Common myeloid progenitor, CD34-positive (primary cell): ENCODE data around the gene PTPRN2.
A peak's percentile ranks its signal among the peaks of the same experiment; 100 is the strongest.

ENCODE experiments used
- CTCF ChIA-PET: fragments of 350-600 bp; sonication (Branson Sonifier 250); formaldehyde crosslinking; loops from one replicate; lab custom pipeline; 2021; ENCODE audit warnings: antibody characterized with exemption; lab: Charles Lee
- POLR2A ChIA-PET: fragments of 350-600 bp; sonication (Branson Sonifier 250); formaldehyde crosslinking; loops from one replicate; lab custom pipeline; 2021; ENCODE audit warnings: antibody characterized with exemption; lab: Charles Lee
- DNase-seq, 3 donors: peaks; one replicate each; pipeline versions ENCODE4 v3.0.0 to v3.0.0-alpha.2; 2013
- H3K27ac ChIP-seq, 2 experiments: 1 replicate in 1 of 2; 2 replicates in 1 of 2; pipeline ENCODE4 v1.7.0; 2013; ENCODE audit warnings: inconsistent platforms in 2 of 2, low read length in 2 of 2, mild to moderate bottlenecking in 2 of 2, low read depth in 1 of 2, moderate library complexity in 1 of 2; ENCODE audit not compliant: severe bottlenecking in 2 of 2, insufficient read depth in 1 of 2, poor library complexity in 1 of 2
- H3K27me3 ChIP-seq, 5 experiments: replicated peaks in 2 of 5; 1 replicate in 3 of 5; 2 replicates in 2 of 5; pipeline versions ENCODE4 v1.6.1 to v1.7.0; 2013; ENCODE audit warnings: low read length in 4 of 5, mild to moderate bottlenecking in 2 of 5, moderate library complexity in 2 of 5, inconsistent platforms in 1 of 5; ENCODE audit not compliant: insufficient read depth in 5 of 5, control insufficient read depth in 4 of 5
- H3K36me3 ChIP-seq, 4 experiments: 1 replicate in 2 of 4; 2 replicates in 2 of 4; pipeline versions ENCODE4 v1.6.1 to v1.7.0; 2013; ENCODE audit warnings: low read length in 3 of 4, control low read depth in 1 of 4, mild to moderate bottlenecking in 1 of 4; ENCODE audit not compliant: control insufficient read depth in 4 of 4, insufficient read depth in 4 of 4
- H3K4me1 ChIP-seq, 4 experiments: 1 replicate in 3 of 4; 2 replicates in 1 of 4; pipeline versions ENCODE4 v1.6.1 to v1.7.1; 2013; ENCODE audit warnings: low read length in 3 of 4, mild to moderate bottlenecking in 3 of 4, control low read depth in 1 of 4, inconsistent platforms in 1 of 4, moderate library complexity in 1 of 4; ENCODE audit not compliant: control insufficient read depth in 4 of 4, insufficient read depth in 4 of 4; ENCODE audit errors: control extremely low read depth in 1 of 4
- H3K4me3 ChIP-seq, 7 experiments: 1 replicate in 4 of 7; 2 replicates in 3 of 7; pipeline versions ENCODE4 v1.5.1 to v1.7.0; 2013; ENCODE audit warnings: mild to moderate bottlenecking in 7 of 7, low read length in 6 of 7, moderate library complexity in 6 of 7, inconsistent platforms in 2 of 7, low read depth in 2 of 7, control low read depth in 1 of 7; ENCODE audit not compliant: insufficient read depth in 4 of 7, control insufficient read depth in 1 of 7; ENCODE audit errors: extremely low read depth in 1 of 7
- H3K9me3 ChIP-seq, 5 experiments: 1 replicate in 4 of 5; 2 replicates in 1 of 5; pipeline versions ENCODE4 v1.6.1 to v1.7.1; 2013; ENCODE audit warnings: low read length in 4 of 5, mild to moderate bottlenecking in 2 of 5, inconsistent platforms in 1 of 5, low read depth in 1 of 5, moderate library complexity in 1 of 5; ENCODE audit not compliant: control insufficient read depth in 4 of 5, insufficient read depth in 2 of 5; ENCODE audit errors: control extremely low read depth in 1 of 5
- WGBS: methylation state at CpG from one replicate; pipeline ENCODE4 v1.1.5; 2013; ENCODE audit not compliant: insufficient coverage; 5-methylcytosine and 5-hydroxymethylcytosine counted together

Gene PTPRN2

DNA sequence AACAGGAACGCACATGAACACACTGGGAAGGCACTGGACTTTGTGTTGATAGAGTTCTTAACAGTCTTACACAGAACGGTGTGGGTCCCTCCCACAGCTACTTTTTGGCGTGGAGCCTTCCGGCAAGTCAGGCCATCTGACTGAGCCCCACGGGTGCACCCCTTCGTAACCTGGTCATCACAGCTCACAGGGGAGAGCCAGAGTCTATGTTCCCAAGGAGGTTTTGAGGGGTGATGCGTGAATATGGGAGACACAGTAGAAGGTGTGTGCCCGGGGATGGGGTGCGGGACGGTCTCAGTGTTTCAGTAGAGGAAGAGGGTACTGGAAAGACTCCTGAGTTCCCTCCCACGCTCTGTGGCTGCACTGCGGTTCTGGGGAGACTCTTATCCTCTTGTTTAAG lies 959.2 kb downstream of the PTPRN2 start:
- H3K36me3 ChIP-seq = no peaks in the 10 kb centered on the region
- ChIA-PET CTCF (no interaction called here), POLR2A (no interaction called here)
- H3K4me1 ChIP-seq = peaks cover 0 to 2% (median 0%) of the 10 kb centered on the region in 4 experiments
- DNase-seq = no peak
- H3K9me3 ChIP-seq = peaks cover 0 to 2% (median 0%) of the 10 kb centered on the region in 5 experiments
- no peak overlapping the region for H3K4me3 ChIP-seq
- 90% methylated on average over 8 of the region's 12 CpGs for WGBS
- H3K27me3 ChIP-seq = peaks cover 0 to 56% (median 11%) of the 10 kb centered on the region in 5 experiments
- H3K27ac ChIP-seq = no peak overlapping the region

DNA sequence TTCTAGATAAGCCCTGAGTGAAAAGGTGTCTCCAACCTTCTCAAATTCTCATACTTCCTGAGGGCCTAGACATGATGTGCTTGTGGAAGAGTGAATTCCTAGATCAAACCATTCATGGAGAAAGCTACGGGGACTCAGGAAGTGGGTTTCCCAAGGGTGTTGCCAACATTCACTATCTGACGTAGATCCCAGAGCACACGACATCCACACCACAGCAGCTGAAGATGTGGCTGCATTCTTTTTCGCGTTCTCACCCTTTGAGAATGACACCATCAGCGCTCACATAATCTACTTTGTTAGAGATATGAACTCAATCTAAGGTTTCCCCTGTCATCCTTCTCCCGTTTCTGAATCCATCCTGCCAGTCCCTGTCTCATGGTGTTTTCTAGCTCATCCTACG lies 960.0 kb downstream of the PTPRN2 start:
- ChIA-PET POLR2A (no interaction called here), CTCF (no interaction called here)
- WGBS = 86% methylated on average over 8 of the region's 8 CpGs

DNA sequence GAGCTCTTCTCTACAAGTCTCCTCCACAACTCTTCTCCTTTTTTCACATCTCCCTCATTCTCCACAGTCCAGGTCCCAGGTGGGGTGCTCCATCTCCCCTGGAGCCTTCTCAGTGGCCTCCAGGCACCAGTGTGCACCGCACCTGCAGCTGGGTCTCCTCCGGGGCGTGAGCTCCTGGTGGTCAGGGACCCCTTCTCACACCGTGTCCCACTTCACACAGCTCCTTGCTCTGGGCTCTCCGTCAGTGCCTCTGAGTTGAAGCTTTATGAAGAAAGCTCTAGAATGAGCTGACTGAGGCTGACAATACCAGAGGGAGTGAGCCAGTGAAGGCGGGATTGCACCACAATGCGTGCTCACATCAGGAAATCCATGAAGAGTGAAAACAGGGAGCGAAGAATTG lies 960.6 kb downstream of the PTPRN2 start:
- Histone ChIP-seq H3K27ac (no peak overlapping the region), H3K27me3 (peaks cover 0 to 58% (median 8%) of the 10 kb centered on the region in 5 experiments), H3K36me3 (no peaks in the 10 kb centered on the region), H3K4me1 (peaks cover 0 to 2% (median 0%) of the 10 kb centered on the region in 4 experiments), H3K9me3 (peaks cover 0 to 2% (median 0%) of the 10 kb centered on the region in 5 experiments), H3K4me3 (no peak overlapping the region)
- no peak for DNase-seq
- CTCF ChIA-PET = no interaction called here
- POLR2A ChIA-PET = no interaction called here
- 86% methylated on average over 5 of the region's 8 CpGs for WGBS

More for the DNA sequence above, 960.0 kb downstream of the PTPRN2 start:
- Histone ChIP-seq H3K9me3 (peaks cover 0 to 2% (median 0%) of the 10 kb centered on the region in 5 experiments), H3K27ac (no peak overlapping the region), H3K36me3 (no peaks in the 10 kb centered on the region), H3K4me3 (no peak overlapping the region), H3K4me1 (peaks cover 0 to 2% (median 0%) of the 10 kb centered on the region in 4 experiments), H3K27me3 (peaks cover 0 to 53% (median 9%) of the 10 kb centered on the region in 5 experiments)
- DNase-seq = no peak

DNA sequence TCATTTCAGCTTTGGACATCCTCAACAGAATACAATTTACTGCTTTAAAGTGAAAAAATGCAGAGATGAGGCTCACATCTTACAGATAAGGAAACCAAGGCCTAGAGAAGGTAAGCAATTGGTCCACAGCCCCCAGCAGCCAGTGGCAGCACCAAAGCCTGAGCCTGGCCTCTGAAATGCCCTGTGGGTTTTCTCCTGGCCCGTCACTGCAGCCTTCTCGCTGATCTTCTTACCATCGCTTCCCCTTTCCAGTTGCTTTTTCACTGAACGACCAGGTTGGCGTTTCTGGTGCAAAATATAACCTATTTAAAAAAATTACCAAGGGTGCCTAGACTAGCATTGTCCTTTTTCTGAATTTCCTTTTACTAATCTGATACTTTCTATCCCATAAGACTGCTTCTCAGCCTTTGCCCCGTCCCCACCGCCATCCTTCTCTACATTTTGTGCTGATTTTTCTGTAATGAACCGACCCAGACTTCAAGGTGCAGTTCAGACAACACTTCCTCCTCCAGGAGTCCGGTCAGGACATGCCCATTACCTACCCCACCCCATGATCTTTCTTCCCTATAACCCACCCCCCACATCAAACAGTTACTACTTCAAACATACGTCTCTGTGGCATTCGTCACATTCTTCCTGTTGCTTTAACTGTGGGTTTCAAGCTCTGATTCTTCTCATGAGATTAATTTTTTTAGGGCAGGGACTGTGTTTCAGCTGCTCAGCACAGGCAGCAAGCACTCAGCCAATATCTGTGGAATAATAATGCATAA lies 961.5 kb downstream of the PTPRN2 start:
- Histone ChIP-seq H3K4me3 (no peak overlapping the region), H3K27me3 (peaks cover 0 to 57% (median 4%) of the 10 kb centered on the region in 5 experiments), H3K27ac (no peak overlapping the region), H3K36me3 (no peaks in the 10 kb centered on the region), H3K9me3 (peaks cover 0 to 2% (median 0%) of the 10 kb centered on the region in 5 experiments), H3K4me1 (peaks cover 0 to 2% (median 0%) of the 10 kb centered on the region in 4 experiments)
- CTCF ChIA-PET = no interaction called here
- WGBS = 40% methylated on average over 11 of the region's 11 CpGs
- POLR2A ChIA-PET = no interaction called here
- DNase-seq = peak in 2 of 3 donors; percentile 23 to 26

DNA sequence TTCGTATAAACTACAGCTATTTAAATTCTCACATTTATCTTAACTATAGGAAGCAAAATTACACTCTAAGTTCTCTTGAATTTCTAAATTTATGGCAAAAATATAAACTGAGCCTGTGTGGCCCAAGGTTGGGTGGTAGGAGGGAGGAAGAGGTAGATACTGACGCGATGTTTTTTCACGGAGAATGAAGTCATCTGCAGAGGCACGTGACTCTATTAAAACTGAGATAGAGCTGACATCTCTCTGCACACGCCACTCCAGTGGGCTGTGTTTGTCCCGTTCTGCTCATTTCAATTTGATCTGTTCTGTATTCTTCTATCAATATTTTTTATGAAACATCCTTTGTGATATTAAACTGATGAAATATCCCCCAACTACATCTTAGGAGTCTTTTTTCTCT lies 964.1 kb downstream of the PTPRN2 start:
- ChIA-PET POLR2A (no interaction called here), CTCF (no interaction called here)
- H3K4me3 ChIP-seq = no peak overlapping the region

DNA sequence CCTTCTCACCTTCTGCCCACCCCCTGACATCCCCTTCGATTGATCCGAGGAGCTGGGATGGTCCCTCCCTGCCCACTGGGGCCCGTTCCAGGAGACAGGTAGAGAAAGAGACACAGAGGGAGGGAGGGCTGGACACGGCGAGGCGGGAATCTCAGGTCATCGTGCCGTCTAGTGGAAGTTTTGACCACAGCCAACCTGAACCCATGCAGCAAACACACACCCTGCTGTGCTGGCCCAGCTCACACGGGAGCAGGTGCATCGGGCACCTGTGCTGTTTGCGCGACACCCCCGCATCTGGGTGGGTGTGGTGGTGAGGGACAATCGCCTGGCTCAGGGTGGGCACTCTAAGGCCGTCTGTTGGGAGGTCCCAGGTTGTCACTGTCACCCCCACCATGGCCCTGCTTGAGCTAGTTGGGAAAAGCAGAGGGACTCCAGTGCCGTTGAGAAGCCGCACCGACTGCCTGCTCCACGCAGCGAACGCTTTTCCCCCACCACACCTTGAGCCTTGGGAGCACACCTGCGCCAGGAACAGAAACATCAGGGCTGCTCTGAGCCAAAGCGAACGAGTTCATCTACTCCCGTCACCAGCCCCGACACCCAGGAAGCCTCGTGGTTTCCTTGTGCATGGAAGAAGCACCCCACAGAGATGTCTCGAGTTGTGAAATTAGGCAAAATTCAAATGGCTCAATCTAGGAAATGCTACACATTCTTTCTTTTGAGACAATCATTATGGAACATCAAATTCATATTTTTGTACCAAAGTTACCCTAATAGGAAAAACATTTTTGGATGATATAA lies 965.0 kb downstream of the PTPRN2 start:
- ChIA-PET CTCF (interaction anchor here (1.2 kb wide), 1 partner anchor 15 kb away, joined by 4 read pairs; no protein-coding TSS in a partner anchor), POLR2A (no interaction called here)
- Histone ChIP-seq H3K27ac (no peak overlapping the region), H3K27me3 (peaks cover 0 to 31% (median 4%) of the 10 kb centered on the region in 5 experiments), H3K4me3 (no peak overlapping the region), H3K4me1 (peaks cover 0 to 2% (median 0%) of the 10 kb centered on the region in 4 experiments), H3K36me3 (no peaks in the 10 kb centered on the region), H3K9me3 (peaks cover 0 to 2% (median 0%) of the 10 kb centered on the region in 5 experiments)
- DNase-seq = no peak
- 88% methylated on average over 19 of the region's 28 CpGs for WGBS

More for the DNA sequence above, 964.1 kb downstream of the PTPRN2 start:
- Histone ChIP-seq H3K36me3 (no peaks in the 10 kb centered on the region), H3K4me1 (peaks cover 0 to 2% (median 0%) of the 10 kb centered on the region in 4 experiments), H3K9me3 (peaks cover 0 to 2% (median 0%) of the 10 kb centered on the region in 5 experiments), H3K27me3 (peaks cover 0 to 35% (median 4%) of the 10 kb centered on the region in 5 experiments), H3K27ac (no peak overlapping the region)
- no CpG with 5 or more reads among the region's 7 CpGs for WGBS
- no peak for DNase-seq
